Brain microvascular endothelial cell (primary cell): ENCODE data around the gene PBX3.
"Not testable (repeated sequence)": the region's sequence is repeated elsewhere in the genome, so short reads cannot be mapped to it uniquely, and the experiment has no call there.

Experiments
- DNase-seq: peaks from one replicate; pipeline ENCODE4 v3.0.0-alpha.2; 2020
- H3K27ac ChIP-seq: fragments of 250-450 bp; sonication (Bioruptor Pico); 2 replicates; pipeline ENCODE4 v1.5.1; 2020; ENCODE audit warnings: mild to moderate bottlenecking, moderate library complexity
- H3K27me3 ChIP-seq: fragments of 250-450 bp; sonication (Bioruptor Pico); replicated peaks from 2 replicates; pipeline ENCODE4 v1.5.1; 2020; ENCODE audit warnings: mild to moderate bottlenecking
- H3K36me3 ChIP-seq: fragments of 250-450 bp; sonication (Bioruptor Pico); replicated peaks from 2 replicates; pipeline ENCODE4 v1.5.1; 2020; ENCODE audit warnings: mild to moderate bottlenecking
- H3K4me3 ChIP-seq: 2 replicates; pipeline ENCODE4 v1.5.1; 2011; ENCODE audit warnings: low read depth, mild to moderate bottlenecking, control low read depth, low read length, moderate library complexity
- CTCF ChIP-seq: IDR thresholded peaks from 2 replicates; pipeline ENCODE4 v1.5.1; 2011; ENCODE audit warnings: low read depth, mild to moderate bottlenecking, moderate library complexity, low read length, control low read depth, inconsistent platforms; ENCODE audit errors: missing control alignments
- in situ Hi-C: cut with HindIII; loops from 2 replicates; pipeline ENCODE4 v1.10.0; 2017; ENCODE audit warnings: low sequenced_read_pairs, low pct_ligation_motif_present

Gene PBX3

DNA sequence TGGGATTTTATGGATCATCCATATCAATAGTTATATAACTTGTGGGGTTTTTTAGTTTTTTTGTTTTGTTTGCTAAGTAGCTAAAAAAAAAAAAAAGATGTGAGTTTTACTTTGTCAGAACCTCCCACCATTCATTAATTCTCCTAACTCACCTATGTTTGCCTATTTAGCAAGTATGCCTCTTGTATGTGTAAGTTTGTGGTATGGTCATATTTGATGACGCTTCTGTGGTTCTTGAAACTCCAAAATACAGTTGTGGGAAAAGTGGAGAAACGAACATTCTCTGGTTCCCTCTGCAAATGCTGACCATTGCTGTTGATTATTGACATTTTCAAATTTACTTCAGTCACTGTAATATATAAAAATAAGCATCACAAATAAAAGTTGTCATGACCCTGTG lies 75.7 kb downstream of the PBX3 start:
- H3K27me3 ChIP-seq, result no peaks in the 10 kb centered on the region
- H3K27ac ChIP-seq, result no peak overlapping the region
- H3K36me3 ChIP-seq, result no peaks in the 10 kb centered on the region
- no peak for DNase-seq
- TF ChIP-seq CTCF, result no peak
- no peak overlapping the region for H3K4me3 ChIP-seq
- in situ Hi-C loops, result no loop called here

DNA sequence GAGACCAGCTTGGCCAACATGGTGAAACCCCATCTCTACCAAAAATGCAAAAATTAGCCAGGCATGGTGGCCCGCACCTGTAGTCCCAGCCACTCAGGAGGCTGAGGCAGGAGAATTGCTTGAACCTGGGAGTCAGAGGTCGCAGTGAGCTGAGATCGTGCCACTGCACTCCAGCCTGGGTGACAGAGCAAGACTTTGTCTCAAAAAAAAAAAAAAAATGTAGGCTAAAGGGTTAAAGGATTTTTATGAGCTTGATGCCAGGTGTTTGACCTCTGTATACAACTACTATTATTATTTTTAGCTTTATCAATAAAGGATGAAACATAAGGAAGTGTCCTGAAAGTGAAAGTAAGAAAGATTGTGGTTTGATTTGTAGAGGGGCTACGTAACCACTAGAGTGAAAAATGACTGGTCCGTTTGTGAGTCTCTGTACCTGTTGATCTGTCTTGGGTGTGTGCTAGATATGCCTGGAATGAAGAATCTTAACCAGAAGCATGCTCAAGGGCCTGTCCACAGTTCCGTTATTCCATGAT lies 76.8 kb downstream of the PBX3 start:
- H3K27ac ChIP-seq, in situ Hi-C loops, H3K36me3 ChIP-seq, H3K27me3 ChIP-seq, DNase-seq, H3K4me3 ChIP-seq: not testable (repeated sequence)

- no peak overlapping the region for H3K4me3 ChIP-seq
- H3K27ac ChIP-seq, result no peak overlapping the region
- no peak for DNase-seq
- in situ Hi-C loops, result no loop called here
- no peaks in the 10 kb centered on the region for H3K27me3 ChIP-seq
- TF ChIP-seq CTCF, result no peak
- no peaks in the 10 kb centered on the region for H3K36me3 ChIP-seq
Observed at GRCh38 chr9:125825762-125826161, 78.6 kb downstream of the PBX3 start.

DNA sequence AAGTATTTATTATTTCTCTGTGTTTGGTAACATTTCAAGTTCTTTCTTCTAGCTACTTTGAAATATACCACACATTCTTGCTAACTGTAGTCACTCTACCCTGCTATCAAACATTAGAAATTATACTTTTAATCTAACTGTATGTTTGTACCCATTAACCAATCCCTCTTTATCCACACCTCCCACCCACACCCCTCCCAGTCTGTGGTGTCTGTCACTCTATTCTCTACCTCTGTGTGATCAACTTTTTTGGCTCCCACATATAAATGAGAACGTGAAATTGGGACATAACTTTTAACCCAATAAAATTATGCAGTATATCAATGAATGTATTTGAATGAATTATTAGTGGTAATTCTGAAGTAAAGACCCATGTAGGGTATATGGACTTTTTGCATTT lies 79.7 kb downstream of the PBX3 start:
- DNase-seq, result no peak
- H3K27me3 ChIP-seq, result no peaks in the 10 kb centered on the region
- H3K4me3 ChIP-seq, result no peak overlapping the region
- no peaks in the 10 kb centered on the region for H3K36me3 ChIP-seq
- TF ChIP-seq CTCF, result no peak
- in situ Hi-C loops, result no loop called here
- H3K27ac ChIP-seq, result no peak overlapping the region

GRCh38 chr9:125829743-125830142 lies 82.6 kb downstream of the PBX3 start:
- no peak for TF ChIP-seq CTCF
- in situ Hi-C loops, result no loop called here
- Histone ChIP-seq H3K27me3 (no peaks in the 10 kb centered on the region), H3K36me3 (no peaks in the 10 kb centered on the region), H3K4me3 (peak overlapping the region; percentile 9), H3K27ac (no peak overlapping the region)
- no peak for DNase-seq

GRCh38 chr9:125831054-125831453 lies 83.9 kb downstream of the PBX3 start:
- no peak for TF ChIP-seq CTCF
- Histone ChIP-seq H3K27me3 (no peaks in the 10 kb centered on the region), H3K4me3 (no peak overlapping the region), H3K36me3 (no peaks in the 10 kb centered on the region), H3K27ac (no peak overlapping the region)
- no peak for DNase-seq
- in situ Hi-C loops, result no loop called here
